GM23338 (cell line): ENCODE results near the gene TMEM169. TPM values are rescaled to one million over a fixed set of nuclear protein-coding genes. Genes with fewer than 3 reads are reported as not detected.

Experiments
- ATAC-seq: fragments of 200-7000 bp; cut with Tn5 transposase; 3 replicates; pipeline ENCODE4 v1.9.1; 2020
- DNase-seq: peaks from one replicate; pipeline ENCODE4 v3.0.0-alpha.2; 2015; ENCODE audit warnings: low spot score
- H2AFZ ChIP-seq: fragments of 200-600 bp; sonication (generic); 2 replicates; pipeline ENCODE4 v1.8.0; 2016; ENCODE audit warnings: antibody characterized with exemption, mild to moderate bottlenecking, moderate library complexity
- H3F3A ChIP-seq: fragments of 200-600 bp; sonication (generic); replicated peaks from 2 replicates; pipeline ENCODE4 v1.8.0; 2017; ENCODE audit warnings: antibody characterized with exemption, mixed run types, low read depth
- H3K27ac ChIP-seq: fragments of 200-600 bp; sonication (generic); 2 replicates; pipeline ENCODE4 v1.6.1; 2016; ENCODE audit warnings: low read depth
- H3K27me3 ChIP-seq: fragments of 200-600 bp; sonication (generic); 2 replicates; pipeline ENCODE4 v1.8.0; 2016; ENCODE audit warnings: mild to moderate bottlenecking, mixed run types, moderate library complexity; ENCODE audit not compliant: insufficient read depth
- H3K36me3 ChIP-seq: fragments of 200-600 bp; sonication (generic); 2 replicates; pipeline ENCODE4 v1.8.0; 2016; ENCODE audit warnings: mild to moderate bottlenecking; ENCODE audit not compliant: insufficient read depth
- H3K4me1 ChIP-seq: fragments of 200-600 bp; sonication (generic); 2 replicates; pipeline ENCODE4 v1.8.0; 2016; ENCODE audit warnings: mild to moderate bottlenecking, moderate library complexity; ENCODE audit not compliant: insufficient read depth
- H3K4me2 ChIP-seq: fragments of 200-600 bp; sonication (generic); 2 replicates; pipeline ENCODE4 v1.7.1; 2017; ENCODE audit warnings: mixed run types
- H3K4me3 ChIP-seq: fragments of 200-600 bp; sonication (generic); 2 replicates; pipeline ENCODE4 v1.6.1; 2016; ENCODE audit warnings: mixed run types
- H3K79me2 ChIP-seq: fragments of 200-600 bp; sonication (generic); replicated peaks from 2 replicates; pipeline ENCODE4 v1.8.0; 2017; ENCODE audit warnings: mild to moderate bottlenecking; ENCODE audit not compliant: insufficient read depth
- H3K9me2 ChIP-seq: fragments of 200-600 bp; sonication (generic); 2 replicates; pipeline ENCODE4 v1.8.0; 2017; ENCODE audit not compliant: insufficient read depth
- H4K20me1 ChIP-seq: fragments of 200-600 bp; sonication (generic); replicated peaks from 2 replicates; pipeline ENCODE4 v1.8.0; 2017; ENCODE audit warnings: mild to moderate bottlenecking; ENCODE audit not compliant: insufficient read depth
- H3K27ac Mint-ChIP-seq: 2 replicates; pipeline ENCODE4 v1.8.0; 2020; ENCODE audit warnings: inconsistent platforms, mild to moderate bottlenecking, moderate library complexity, mixed read lengths
- H3K27me3 Mint-ChIP-seq: 3 replicates; pipeline ENCODE4 v1.8.0; 2022; ENCODE audit warnings: low read depth, mild to moderate bottlenecking, moderate library complexity, mixed read lengths, inconsistent platforms; ENCODE audit not compliant: insufficient read depth, poor library complexity
- H3K36me3 Mint-ChIP-seq: 3 replicates; pipeline ENCODE4 v1.8.0; 2021; ENCODE audit warnings: low read depth, mild to moderate bottlenecking, inconsistent platforms, moderate library complexity, mixed read lengths
- H3K4me1 Mint-ChIP-seq: 3 replicates; pipeline ENCODE4 v1.8.0; 2020; ENCODE audit warnings: mild to moderate bottlenecking, inconsistent platforms, mixed read lengths
- H3K4me3 Mint-ChIP-seq: 3 replicates; pipeline ENCODE4 v1.8.0; 2021; ENCODE audit warnings: moderate library complexity, mild to moderate bottlenecking, inconsistent platforms, mixed read lengths
- H3K9me3 Mint-ChIP-seq: 3 replicates; pipeline ENCODE4 v1.8.0; 2020; ENCODE audit warnings: moderate library complexity, mild to moderate bottlenecking, inconsistent platforms, mixed read lengths
- CREB1 ChIP-seq: fragments of 250-450 bp; sonication (Bioruptor Pico); IDR thresholded peaks from 2 replicates; pipeline ENCODE4 v1.5.0; 2020; ENCODE audit warnings: low read depth, mild to moderate bottlenecking, moderate library complexity
- CTCF ChIP-seq, 2 experiments: fragments of 200-600 bp in 1 of 2; sonication (generic) in 1 of 2; conservative IDR thresholded peaks; 2 replicates each; pipeline versions ENCODE4 v1.5.1 to v1.6.1; 2016 to 2017; ENCODE audit warnings: antibody characterized with exemption in 2 of 2, low read depth in 2 of 2, mild to moderate bottlenecking in 2 of 2, moderate library complexity in 1 of 2
- EZH2 ChIP-seq: fragments of 200-600 bp; sonication (generic); IDR thresholded peaks from one replicate; pipeline ENCODE4 v1.8.0; 2017; ENCODE audit warnings: antibody characterized with exemption, mild to moderate bottlenecking, low read depth; ENCODE audit not compliant: unreplicated experiment
- EZH2phosphoT487 ChIP-seq: fragments of 200-600 bp; sonication (generic); IDR thresholded peaks from one replicate; pipeline ENCODE4 v1.8.1; 2018; ENCODE audit warnings: antibody characterized with exemption; ENCODE audit not compliant: unreplicated experiment
- NANOG ChIP-seq: IDR thresholded peaks from 2 replicates; pipeline ENCODE4 v1.6.1; 2016; ENCODE audit warnings: antibody characterized with exemption, borderline replicate concordance
- POLR2AphosphoS5 ChIP-seq: IDR thresholded peaks from 2 replicates; pipeline ENCODE4 v1.6.1; 2016; ENCODE audit warnings: antibody characterized with exemption, low read depth
- ZNF114 ChIP-seq: fragments of 250-450 bp; sonication (Bioruptor Pico); IDR thresholded peaks from 2 replicates; pipeline ENCODE4 v1.5.0; 2020; ENCODE audit warnings: mild to moderate bottlenecking, moderate library complexity
- polyA plus RNA-seq: library from polyadenylated mRNA; unstranded; fragments of >200 nt; fragmentation: Nextera tagmentation; extraction: Ambion mirVana; gene quantifications from 2 replicates; pipeline ENCODE4 v1.2.1, GENCODE V29; 2016
- total RNA-seq: library from RNA; depleted of rRNA; stranded (reverse); fragments of >200 nt; shearing (Covaris generic); gene quantifications from 2 replicates; pipeline ENCODE4 v1.2.3, GENCODE V29; 2014; rRNA removed
- TF ChIP-seq, protein P1 (sequence below): IDR thresholded peaks from one replicate; pipeline ENCODE4 v1.6.1; 2018; ENCODE audit warnings: antibody characterized with exemption; ENCODE audit not compliant: unreplicated experiment

TMEM169 gene
- total and polyA plus RNA-seq, 2 experiments from 2014 or later = 1.4 to 3.9 TPM

DNA sequence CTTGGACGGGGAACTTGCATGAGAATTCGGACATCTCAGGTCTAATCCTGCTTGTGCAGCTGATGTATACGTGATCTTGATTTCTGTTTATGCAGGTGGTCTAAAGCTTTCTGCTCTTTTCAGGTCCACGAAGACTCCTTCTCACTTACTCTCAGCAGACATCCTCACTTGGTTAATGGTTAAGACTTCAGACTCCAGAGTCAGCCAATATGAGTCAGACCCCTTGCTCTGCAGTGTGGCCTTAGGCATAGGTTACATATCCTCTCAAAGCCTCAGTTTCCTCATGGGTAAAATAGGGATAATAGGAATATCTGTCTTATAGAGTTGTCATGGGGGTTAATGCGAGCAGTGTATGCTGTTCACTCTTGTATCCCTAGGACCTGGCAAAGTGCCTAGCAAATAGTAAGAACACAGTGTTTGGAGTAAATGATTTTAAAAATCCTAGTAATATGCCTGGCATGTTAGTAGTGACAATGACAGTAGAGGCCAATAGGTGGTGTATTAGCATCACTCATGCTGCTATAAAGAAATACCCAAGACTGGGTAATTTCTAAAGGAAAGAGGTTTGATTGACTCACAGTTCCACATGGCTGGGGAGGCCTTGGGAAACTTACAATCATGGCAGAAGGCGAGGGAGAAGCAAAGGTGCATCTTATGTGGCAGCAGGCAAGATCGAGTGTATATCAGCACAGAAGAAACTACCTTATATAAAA lies 69.8 kb downstream of the TMEM169 start:
- Mint-ChIP-seq H3K27me3 (peaks cover 2% of the 10 kb centered on the region), H3K4me3 (no peak overlapping the region), H3K36me3 (peaks cover 96% of the 10 kb centered on the region), H3K9me3 (no peaks in the 10 kb centered on the region), H3K27ac (no peak overlapping the region), H3K4me1 (peaks cover 8% of the 10 kb centered on the region)
- DNase-seq (no peak), ATAC-seq (no peak)
- no peak overlapping the region for H2AFZ ChIP-seq
- no peak overlapping the region for H3K4me3 ChIP-seq
- peaks cover 91% of the 10 kb centered on the region for H3K79me2 ChIP-seq
- no peaks in the 10 kb centered on the region for H3K4me1 ChIP-seq
- TF ChIP-seq NANOG (no peak), CREB1 (CRISPR knock-in tag) (no peak), CTCF (conservative IDR thresholded peaks at IDR 0.05; ENCODE audit: low read depth in 2 of 2) (no peak), ZNF114 (CRISPR knock-in tag) (no peak), POLR2AphosphoS5 (no peak), EZH2 (no peak), EZH2phosphoT487 (no peak)
- TF ChIP-seq, protein P1, sequence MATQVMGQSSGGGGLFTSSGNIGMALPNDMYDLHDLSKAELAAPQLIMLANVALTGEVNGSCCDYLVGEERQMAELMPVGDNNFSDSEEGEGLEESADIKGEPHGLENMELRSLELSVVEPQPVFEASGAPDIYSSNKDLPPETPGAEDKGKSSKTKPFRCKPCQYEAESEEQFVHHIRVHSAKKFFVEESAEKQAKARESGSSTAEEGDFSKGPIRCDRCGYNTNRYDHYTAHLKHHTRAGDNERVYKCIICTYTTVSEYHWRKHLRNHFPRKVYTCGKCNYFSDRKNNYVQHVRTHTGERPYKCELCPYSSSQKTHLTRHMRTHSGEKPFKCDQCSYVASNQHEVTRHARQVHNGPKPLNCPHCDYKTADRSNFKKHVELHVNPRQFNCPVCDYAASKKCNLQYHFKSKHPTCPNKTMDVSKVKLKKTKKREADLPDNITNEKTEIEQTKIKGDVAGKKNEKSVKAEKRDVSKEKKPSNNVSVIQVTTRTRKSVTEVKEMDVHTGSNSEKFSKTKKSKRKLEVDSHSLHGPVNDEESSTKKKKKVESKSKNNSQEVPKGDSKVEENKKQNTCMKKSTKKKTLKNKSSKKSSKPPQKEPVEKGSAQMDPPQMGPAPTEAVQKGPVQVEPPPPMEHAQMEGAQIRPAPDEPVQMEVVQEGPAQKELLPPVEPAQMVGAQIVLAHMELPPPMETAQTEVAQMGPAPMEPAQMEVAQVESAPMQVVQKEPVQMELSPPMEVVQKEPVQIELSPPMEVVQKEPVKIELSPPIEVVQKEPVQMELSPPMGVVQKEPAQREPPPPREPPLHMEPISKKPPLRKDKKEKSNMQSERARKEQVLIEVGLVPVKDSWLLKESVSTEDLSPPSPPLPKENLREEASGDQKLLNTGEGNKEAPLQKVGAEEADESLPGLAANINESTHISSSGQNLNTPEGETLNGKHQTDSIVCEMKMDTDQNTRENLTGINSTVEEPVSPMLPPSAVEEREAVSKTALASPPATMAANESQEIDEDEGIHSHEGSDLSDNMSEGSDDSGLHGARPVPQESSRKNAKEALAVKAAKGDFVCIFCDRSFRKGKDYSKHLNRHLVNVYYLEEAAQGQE = no peak
- H3K9me2 ChIP-seq = no peaks in the 10 kb centered on the region
- H3K27ac ChIP-seq = 0 out of 2 replicates have a peak overlapping the region, but pooled peaks have one; percentile 27
- H3K4me2 ChIP-seq = no peak overlapping the region
- no peaks in the 10 kb centered on the region for H3K27me3 ChIP-seq
- peaks cover 54% of the 10 kb centered on the region for H4K20me1 ChIP-seq
- H3K36me3 ChIP-seq = peaks cover 91% of the 10 kb centered on the region
- H3F3A ChIP-seq = peaks cover 18% of the 10 kb centered on the region

Other genes with a start within 250 kb of the TMEM169 start
- gene MREG, start 68.4 kb upstream of the TMEM169 start, total RNA-seq = 25.3 and 25.8 TPM in 2 replicates
- gene MREG, start 68.4 kb upstream of the TMEM169 start, polyA plus RNA-seq = 19.4 and 21.6 TPM in 2 replicates
- 15.5 and 18.7 TPM in 2 replicates for gene PECR, start 110 bp upstream of the TMEM169 start, total RNA-seq
- 12.1 and 12.7 TPM in 2 replicates for gene PECR, start 110 bp upstream of the TMEM169 start, polyA plus RNA-seq
- 482 and 499 TPM in 2 replicates for gene XRCC5, start 27.4 kb downstream of the TMEM169 start, total RNA-seq
- 432 and 524 TPM in 2 replicates for gene XRCC5, start 27.4 kb downstream of the TMEM169 start, polyA plus RNA-seq